ENCODE data around the gene RHBDL3. TPM values are rescaled to one million over a fixed set of nuclear protein-coding genes. Genes with fewer than 3 reads are reported as not detected.

Gene RHBDL3, protein sequence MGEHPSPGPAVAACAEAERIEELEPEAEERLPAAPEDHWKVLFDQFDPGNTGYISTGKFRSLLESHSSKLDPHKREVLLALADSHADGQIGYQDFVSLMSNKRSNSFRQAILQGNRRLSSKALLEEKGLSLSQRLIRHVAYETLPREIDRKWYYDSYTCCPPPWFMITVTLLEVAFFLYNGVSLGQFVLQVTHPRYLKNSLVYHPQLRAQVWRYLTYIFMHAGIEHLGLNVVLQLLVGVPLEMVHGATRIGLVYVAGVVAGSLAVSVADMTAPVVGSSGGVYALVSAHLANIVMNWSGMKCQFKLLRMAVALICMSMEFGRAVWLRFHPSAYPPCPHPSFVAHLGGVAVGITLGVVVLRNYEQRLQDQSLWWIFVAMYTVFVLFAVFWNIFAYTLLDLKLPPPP
- total RNA-seq (2021) (11.3 to 13.2 TPM (median 11.6 TPM) in 3 replicates), Bru-seq, nascent RNA (percentile 52 among the genes with signal in this experiment)
- long read RNA-seq, experiment 1, full-length matches to known transcripts, result 13 of 56 reads
- long read RNA-seq, experiment 1, partial matches to known transcripts, result 7 of 56 reads
- long read RNA-seq, experiment 1, other reads (novel, unspliced or antisense), result 36 of 56 reads
- long read RNA-seq, experiment 2, partial matches to known transcripts, result 1 of 9 reads
- long read RNA-seq, experiment 2, other reads (novel, unspliced or antisense), result 6 of 9 reads
- long read RNA-seq, experiment 3, partial matches to known transcripts, result 0 of 2 reads
- long read RNA-seq, experiment 3, other reads (novel, unspliced or antisense), result 2 of 2 reads

DNA sequence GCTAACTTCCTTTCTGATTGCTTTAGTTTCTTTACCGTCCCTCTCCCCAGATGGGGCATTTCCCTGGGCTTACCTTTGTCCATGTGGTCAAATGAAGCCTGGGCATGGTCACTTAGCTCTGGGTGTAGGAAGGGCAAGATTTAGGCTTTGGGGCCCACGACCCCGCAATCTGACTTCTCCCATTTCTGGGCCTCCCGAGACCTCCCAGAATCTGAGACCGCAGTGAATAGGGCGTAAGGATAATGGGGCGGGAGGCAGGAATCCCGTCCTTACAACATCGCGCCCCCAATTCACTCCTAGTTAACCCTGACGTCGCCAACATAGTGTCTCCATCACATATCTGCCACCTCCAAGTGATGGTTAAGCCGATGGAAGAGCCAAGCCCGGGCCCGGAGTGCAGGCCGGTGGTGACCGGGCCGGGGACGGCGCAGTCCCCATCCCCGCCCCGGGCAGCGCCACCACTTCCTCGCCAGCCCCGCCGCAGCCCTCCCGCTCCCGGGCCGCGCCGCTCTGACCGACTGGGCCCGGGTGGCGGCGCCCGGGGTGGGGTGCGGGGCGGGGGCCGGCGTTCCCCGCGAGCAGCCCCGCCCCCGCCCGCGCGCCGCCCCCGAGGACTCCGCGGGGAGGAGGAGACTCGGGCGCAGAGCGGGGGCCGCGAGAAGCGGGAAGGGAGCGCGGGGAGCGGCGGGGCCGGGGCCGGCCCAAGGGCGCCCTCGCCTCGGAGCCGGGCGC is at the start of gene RHBDL3:
Gene RHBDL3 (plus strand): TSS at position 641 of the 732 bp plus-strand sequence. CDS start 358 bp downstream, outside the sequence.
- TF ChIP-seq ZNF219 (CRISPR knock-in tag; IDR thresholded peaks at IDR 0.05; ENCODE audit: borderline replicate concordance) (no peak), SOX15 (CRISPR knock-in tag; IDR thresholded peaks at IDR 0.05) (no peak), ELF4 (CRISPR knock-in tag; IDR thresholded peaks at IDR 0.05; ENCODE audit: low read depth) (no peak), OVOL2 (CRISPR knock-in tag; IDR thresholded peaks at IDR 0.05; ENCODE audit: borderline replicate concordance) (no peak), NR1H2 (CRISPR knock-in tag; IDR thresholded peaks at IDR 0.05) (no peak)
- TF ChIP-seq, protein P1, sequence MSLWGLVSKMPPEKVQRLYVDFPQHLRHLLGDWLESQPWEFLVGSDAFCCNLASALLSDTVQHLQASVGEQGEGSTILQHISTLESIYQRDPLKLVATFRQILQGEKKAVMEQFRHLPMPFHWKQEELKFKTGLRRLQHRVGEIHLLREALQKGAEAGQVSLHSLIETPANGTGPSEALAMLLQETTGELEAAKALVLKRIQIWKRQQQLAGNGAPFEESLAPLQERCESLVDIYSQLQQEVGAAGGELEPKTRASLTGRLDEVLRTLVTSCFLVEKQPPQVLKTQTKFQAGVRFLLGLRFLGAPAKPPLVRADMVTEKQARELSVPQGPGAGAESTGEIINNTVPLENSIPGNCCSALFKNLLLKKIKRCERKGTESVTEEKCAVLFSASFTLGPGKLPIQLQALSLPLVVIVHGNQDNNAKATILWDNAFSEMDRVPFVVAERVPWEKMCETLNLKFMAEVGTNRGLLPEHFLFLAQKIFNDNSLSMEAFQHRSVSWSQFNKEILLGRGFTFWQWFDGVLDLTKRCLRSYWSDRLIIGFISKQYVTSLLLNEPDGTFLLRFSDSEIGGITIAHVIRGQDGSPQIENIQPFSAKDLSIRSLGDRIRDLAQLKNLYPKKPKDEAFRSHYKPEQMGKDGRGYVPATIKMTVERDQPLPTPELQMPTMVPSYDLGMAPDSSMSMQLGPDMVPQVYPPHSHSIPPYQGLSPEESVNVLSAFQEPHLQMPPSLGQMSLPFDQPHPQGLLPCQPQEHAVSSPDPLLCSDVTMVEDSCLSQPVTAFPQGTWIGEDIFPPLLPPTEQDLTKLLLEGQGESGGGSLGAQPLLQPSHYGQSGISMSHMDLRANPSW (CRISPR knock-in tag; conservative IDR thresholded peaks at IDR 0.05; ENCODE audit: low read depth), result no peak
- TF ChIP-seq, protein P2, sequence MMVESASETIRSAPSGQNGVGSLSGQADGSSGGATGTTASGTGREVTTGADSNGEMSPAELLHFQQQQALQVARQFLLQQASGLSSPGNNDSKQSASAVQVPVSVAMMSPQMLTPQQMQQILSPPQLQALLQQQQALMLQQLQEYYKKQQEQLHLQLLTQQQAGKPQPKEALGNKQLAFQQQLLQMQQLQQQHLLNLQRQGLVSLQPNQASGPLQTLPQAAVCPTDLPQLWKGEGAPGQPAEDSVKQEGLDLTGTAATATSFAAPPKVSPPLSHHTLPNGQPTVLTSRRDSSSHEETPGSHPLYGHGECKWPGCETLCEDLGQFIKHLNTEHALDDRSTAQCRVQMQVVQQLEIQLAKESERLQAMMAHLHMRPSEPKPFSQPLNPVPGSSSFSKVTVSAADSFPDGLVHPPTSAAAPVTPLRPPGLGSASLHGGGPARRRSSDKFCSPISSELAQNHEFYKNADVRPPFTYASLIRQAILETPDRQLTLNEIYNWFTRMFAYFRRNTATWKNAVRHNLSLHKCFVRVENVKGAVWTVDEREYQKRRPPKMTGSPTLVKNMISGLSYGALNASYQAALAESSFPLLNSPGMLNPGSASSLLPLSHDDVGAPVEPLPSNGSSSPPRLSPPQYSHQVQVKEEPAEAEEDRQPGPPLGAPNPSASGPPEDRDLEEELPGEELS (CRISPR knock-in tag; IDR thresholded peaks at IDR 0.05), result no peak
- TF ChIP-seq, protein P3, sequence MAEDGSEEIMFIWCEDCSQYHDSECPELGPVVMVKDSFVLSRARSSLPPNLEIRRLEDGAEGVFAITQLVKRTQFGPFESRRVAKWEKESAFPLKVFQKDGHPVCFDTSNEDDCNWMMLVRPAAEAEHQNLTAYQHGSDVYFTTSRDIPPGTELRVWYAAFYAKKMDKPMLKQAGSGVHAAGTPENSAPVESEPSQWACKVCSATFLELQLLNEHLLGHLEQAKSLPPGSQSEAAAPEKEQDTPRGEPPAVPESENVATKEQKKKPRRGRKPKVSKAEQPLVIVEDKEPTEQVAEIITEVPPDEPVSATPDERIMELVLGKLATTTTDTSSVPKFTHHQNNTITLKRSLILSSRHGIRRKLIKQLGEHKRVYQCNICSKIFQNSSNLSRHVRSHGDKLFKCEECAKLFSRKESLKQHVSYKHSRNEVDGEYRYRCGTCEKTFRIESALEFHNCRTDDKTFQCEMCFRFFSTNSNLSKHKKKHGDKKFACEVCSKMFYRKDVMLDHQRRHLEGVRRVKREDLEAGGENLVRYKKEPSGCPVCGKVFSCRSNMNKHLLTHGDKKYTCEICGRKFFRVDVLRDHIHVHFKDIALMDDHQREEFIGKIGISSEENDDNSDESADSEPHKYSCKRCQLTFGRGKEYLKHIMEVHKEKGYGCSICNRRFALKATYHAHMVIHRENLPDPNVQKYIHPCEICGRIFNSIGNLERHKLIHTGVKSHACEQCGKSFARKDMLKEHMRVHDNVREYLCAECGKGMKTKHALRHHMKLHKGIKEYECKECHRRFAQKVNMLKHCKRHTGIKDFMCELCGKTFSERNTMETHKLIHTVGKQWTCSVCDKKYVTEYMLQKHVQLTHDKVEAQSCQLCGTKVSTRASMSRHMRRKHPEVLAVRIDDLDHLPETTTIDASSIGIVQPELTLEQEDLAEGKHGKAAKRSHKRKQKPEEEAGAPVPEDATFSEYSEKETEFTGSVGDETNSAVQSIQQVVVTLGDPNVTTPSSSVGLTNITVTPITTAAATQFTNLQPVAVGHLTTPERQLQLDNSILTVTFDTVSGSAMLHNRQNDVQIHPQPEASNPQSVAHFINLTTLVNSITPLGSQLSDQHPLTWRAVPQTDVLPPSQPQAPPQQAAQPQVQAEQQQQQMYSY (CRISPR knock-in tag; IDR thresholded peaks at IDR 0.05), result no peak
- TF ChIP-seq, protein P4, sequence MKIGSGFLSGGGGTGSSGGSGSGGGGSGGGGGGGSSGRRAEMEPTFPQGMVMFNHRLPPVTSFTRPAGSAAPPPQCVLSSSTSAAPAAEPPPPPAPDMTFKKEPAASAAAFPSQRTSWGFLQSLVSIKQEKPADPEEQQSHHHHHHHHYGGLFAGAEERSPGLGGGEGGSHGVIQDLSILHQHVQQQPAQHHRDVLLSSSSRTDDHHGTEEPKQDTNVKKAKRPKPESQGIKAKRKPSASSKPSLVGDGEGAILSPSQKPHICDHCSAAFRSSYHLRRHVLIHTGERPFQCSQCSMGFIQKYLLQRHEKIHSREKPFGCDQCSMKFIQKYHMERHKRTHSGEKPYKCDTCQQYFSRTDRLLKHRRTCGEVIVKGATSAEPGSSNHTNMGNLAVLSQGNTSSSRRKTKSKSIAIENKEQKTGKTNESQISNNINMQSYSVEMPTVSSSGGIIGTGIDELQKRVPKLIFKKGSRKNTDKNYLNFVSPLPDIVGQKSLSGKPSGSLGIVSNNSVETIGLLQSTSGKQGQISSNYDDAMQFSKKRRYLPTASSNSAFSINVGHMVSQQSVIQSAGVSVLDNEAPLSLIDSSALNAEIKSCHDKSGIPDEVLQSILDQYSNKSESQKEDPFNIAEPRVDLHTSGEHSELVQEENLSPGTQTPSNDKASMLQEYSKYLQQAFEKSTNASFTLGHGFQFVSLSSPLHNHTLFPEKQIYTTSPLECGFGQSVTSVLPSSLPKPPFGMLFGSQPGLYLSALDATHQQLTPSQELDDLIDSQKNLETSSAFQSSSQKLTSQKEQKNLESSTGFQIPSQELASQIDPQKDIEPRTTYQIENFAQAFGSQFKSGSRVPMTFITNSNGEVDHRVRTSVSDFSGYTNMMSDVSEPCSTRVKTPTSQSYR (CRISPR knock-in tag; IDR thresholded peaks at IDR 0.05), result no peak
- POLR2A ChIA-PET, result no interaction called here

More for the DNA sequence above, at the start of gene RHBDL3:
- Mint-ChIP-seq H3K27ac (no peak within 1 kb of the TSS), H3K36me3 (no peaks in the 10 kb centered on the region), H3K4me1 (peaks cover 40% of the 10 kb centered on the region), H3K27me3 (ENCODE audit: low read depth) (peaks cover 51% of the 10 kb centered on the region), H3K4me3 (peak within 1 kb of the TSS; percentile 78), H3K9me3 (no peaks in the 10 kb centered on the region)
- ATAC-seq, result peak; percentile 31
- DNase-seq (ENCODE audit: low spot score), result peak; percentile 36
- CTCF ChIA-PET, result interaction anchor here (0.9 to 2.7 kb wide), 9 partner anchors 12 to 179 kb away, joined by 3 to 23 read pairs (median 8); partner anchors contain the start of gene PSMD11
